ENCODE results near the gene ANO10.
A peak's percentile ranks its signal among the peaks of the same experiment; 100 is the strongest.
"Not testable (repeated sequence)": the region's sequence is repeated elsewhere in the genome, so short reads cannot be mapped to it uniquely, and the experiment has no call there.

Gene ANO10

DNA sequence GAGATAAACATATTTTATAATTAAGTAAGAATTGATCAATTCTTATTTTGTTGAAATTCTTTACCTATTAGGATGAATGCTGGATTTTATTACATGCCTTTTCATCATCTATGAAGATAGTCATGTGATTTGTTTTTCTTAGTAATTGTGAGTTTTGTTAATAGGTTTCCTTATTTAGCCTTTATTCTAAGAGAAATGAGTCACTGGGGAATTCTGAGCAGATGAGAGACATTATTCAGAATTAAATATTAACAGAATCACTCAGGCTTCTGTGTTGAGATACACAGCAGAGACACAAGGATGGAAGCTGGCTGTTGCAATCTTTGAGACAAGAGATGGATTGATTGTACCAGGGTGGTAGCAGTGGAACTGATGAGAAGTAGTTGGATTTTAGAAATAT is 7.4 kb upstream of the ANO10 start:
- DNase-seq (ENCODE audit: low spot score): no peak

DNA sequence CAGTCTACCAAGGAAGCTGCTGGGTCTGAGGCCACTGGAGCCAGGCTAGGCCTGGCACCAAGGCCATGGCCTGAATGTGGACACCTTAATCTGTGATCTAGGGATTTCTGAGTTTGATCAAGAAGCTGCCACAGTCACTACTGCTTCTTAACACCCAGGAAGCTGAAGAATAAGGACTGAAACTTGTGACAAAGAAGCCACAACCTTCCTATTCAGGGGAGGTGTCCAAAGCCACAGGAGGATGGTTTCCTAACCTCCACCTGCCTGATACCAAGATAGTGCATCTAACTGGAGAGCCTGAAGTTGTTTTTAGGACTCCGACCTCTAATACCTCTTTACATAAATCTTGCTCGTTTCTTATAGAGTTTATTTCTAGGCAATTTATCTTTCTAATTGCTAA is 5.5 kb upstream of the ANO10 start:
- DNase-seq (ENCODE audit: low spot score): no peak

DNA sequence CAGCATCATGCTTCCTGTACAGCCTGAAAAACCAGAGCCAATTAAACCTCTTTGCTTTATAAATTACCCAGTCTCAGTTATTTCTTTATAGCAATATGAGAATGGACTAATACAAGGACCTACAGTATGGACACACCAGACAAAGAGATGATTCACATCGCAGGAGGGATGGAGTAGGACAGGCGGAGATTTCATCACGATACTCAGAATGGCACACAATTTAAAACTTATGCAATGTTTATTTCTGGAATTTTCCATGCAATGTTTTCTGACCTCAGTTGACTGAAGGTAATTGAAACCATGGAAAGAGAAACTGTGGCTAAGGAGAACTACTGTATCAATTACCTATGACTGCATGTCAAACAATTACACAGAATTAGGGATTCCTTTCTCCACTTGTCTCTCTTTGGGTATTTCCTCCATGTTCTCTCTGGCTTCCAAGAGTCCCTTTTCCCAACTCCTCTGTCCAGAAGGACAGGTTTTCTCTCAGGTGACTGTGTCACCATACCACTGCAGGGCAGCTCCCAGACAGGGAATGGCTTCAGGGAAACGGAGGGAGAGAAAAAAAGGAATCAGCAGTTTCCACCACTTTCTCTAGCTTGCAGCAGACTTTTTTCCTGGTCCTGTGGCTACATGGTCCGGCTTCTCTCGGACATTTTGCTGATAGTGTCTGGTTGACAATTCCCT is 3.0 kb upstream of the ANO10 start:
- DNase-seq (ENCODE audit: low spot score): no peak

DNA sequence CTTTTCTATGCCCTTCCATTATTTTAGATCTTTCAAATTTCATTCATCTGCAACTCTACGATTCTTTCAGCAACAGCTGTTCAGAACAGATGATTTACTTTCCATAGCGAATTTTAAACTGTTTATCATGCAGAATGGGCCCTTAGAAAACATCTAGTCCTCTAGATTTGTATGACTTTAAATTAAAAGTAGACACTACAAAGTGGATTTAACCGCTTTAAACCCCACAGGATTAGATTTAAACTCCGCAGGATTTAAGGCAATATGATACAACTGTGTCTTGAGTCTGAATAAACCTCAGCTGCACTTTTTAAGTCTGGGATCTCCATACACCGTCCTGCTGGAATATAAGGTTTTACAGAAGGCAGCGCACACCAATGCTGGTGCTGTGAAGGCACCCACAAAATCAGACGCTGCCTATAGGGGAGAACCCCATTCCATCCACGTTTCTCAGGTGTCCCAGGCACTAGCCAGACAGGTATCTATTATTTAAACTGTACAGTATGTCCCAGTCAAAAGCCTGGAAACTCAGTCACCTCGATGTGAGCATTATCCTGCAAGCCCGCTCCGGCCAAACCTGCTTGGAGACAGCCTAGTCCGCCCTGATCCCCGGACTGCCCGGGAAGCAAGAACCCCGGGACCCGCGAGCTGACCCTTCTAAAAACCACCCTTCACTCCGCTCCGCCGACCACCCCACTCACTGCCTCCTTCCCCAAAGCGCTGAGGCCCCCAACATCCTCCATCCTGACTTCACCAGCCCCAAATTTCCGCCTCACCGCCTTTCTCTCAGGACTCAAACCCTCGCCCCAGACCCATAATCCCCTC is 768 bp downstream of the ANO10 start:
- peak; percentile 26 for DNase-seq (ENCODE audit: low spot score)

DNA sequence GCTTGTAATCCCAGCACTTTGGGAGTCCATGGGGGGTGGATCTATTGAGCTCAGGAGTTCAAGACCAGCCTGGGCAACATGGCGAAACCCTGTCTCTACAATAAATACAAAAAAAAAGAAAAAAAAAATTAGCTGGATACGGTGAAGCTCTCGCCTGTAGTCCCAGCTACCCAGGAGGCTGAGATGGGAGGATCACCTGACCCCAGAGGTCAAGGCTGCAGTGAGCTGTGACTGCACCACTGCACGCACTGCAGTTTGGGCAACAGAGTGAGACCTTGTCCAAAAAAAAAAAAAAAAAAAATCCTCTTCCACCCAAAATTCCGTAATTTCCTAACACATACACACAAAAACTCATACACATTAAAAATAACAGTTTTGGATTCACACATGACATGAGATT is 2.2 kb downstream of the ANO10 start:
- DNase-seq (ENCODE audit: low spot score): no peak

DNA sequence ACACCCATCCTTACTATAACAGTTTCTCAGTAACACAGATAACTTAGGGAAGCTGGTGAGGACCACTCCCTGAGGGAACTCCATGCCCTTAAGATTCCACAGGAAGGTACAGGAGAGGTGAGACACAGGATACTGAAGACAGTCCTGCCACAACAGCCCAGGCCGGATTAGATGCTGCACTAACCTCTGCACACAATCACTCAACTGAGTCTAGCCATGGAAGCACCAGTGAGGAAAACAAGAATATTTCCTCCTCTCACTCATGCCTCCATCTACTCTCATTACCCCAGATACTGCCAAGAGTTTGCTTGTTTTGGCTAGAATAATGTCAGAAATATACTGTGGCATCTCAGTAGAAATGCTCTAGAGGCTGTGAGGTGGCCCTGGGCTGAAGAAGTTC is 3.7 kb downstream of the ANO10 start:
- no peak for DNase-seq (ENCODE audit: low spot score)

DNA sequence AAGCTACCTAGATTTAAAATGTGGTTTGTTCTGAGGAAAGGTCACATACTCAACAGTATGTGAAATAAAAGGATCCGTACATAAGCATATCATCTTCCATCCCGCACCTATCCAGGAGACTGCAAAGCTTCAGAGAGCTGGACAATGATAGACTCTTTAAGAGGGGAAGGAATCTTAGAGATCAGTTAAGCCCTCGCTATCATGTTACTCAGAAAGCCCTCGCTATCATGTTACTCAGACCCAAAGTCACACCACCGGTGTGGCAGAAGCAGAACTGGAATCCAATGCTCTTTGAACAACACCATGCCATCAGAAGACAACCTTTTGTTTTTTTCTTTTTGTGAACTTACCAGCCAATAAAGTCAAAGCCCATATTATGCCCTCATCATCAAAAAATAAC is 5.8 kb downstream of the ANO10 start:
- DNase-seq (ENCODE audit: low spot score): no peak

DNA sequence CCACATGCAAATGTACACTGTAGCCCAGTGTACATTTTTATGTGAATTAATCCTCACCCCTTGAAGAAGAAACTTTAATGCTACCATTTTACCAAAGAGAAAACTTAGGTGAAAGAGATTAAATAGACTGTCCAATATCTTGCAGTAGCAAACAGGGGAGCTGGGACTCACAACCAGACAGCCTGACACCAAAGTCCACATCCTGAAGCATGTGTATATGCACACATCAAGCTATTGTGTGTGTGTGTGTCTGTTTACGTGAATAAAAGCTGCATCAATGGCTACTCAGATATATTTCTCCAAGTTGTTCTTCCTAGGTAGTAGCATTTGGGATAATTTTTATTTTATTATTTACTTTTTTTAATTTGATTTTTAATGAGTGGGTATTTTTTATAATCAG is 6.7 kb downstream of the ANO10 start:
- DNase-seq (ENCODE audit: low spot score): no peak

DNA sequence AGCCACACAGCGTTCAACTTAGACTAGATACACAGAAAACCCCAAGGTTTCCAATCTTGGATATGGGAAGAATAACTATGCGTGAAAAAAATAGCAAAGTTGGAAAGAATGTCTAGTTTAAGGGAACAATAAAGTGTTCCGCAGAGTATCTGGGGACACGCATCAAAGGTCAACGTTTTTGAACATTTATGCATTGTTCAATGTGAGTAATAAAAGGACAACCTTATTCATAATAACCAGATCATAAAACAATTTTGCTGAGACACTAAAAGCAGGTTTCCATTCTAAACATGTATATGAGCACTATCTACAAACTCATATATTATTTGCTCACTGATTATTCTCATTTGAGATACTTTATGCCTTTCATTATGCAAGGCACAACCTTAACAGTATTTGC is 7.8 kb downstream of the ANO10 start:
- no peak for DNase-seq (ENCODE audit: low spot score)

DNA sequence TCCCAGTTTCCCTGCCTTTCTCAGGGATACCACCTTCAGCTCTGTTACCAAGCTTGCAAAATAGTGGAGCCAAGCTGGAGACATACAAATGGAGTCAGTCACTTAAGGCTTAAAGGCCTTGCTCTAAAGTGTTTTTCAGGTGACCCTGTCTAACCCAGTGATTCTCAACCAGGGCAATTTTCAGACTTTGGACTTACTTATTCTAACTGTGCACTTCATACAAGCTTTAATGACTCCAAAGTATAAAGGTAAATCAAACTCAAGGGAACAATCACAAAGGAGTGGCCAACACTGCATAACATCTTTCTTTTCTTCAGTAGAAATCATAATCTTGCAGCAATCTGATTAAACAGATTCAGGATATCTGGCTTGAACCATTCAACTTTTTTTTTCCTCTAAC is 9.4 kb downstream of the ANO10 start:
- no peak for DNase-seq (ENCODE audit: low spot score)

DNA sequence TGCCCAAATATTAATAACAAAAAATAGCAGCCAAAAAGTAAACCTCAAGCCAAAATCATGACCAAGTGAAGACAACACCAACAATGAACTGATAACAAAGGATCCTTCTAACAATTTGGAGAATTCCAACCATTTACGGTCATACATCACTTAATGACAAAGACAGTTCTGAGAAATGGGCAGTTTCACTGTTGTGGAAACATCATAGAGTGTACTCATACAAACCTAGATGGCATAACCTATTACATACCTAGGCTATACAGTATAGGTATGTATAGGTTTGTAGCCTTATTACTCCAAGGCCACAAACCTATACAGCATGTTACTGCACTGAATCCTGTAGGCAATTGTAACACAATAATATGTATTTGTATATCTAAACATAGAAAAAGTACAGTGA is 12.4 kb downstream of the ANO10 start:
- DNase-seq (ENCODE audit: low spot score): no peak

DNA sequence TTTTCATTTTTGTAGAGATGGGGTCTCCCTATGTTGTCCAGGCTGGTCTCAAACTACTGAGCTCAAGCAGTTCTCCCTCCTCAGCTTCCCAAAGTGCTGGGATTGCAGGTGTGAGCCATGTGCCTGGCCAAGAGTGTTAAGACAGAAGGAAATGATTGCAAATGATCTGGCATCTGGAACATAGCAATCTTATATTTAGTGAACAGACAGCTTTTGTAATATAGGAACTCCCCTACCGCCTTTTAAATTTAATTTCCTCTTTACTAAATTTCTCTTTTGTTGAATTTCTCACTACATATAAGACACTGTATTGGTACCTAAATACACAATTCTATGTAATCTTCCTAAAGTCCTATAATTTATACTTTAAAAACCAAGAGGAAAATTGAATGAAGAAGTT is 13.1 kb downstream of the ANO10 start:
- no peak for DNase-seq (ENCODE audit: low spot score)

DNA sequence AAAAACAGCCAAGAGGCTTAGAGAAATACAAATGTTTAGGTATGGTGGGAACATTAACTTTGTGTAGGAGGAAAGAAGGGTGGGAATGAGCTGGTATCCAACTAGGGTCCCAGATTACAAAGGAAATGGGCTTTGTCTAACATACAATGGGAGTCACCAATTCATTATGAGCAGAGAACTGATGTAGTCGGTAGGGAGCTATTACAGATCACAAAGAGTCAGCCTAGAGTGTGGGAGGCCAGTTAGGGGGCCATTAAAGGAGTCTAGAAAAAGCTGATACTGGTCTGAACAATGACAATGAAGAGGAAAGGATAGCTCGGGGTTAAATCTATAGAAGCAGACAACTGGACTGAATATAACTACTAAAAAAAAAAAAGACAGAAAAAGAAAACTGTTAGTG is 15.5 kb downstream of the ANO10 start:
- DNase-seq (ENCODE audit: low spot score): no peak

DNA sequence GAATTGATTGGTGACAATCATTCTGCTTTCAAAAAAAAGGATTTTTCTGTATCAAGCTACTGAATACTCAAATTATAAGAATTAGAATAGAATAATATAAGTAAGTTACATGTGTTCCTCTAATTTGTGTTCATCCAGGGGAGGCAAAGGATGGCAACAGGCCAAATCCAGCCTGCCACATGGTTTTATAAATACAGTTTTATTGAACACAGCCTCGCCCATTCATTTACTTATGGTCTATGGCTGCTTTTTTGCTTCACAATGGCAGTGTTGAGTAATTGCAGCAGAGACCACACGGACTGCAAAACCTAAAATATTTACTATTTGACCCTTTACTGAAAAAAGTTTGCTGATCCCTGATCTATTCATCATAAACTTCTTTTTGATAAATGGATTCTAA is 21.9 kb downstream of the ANO10 start:
- not testable (repeated sequence) for DNase-seq (ENCODE audit: low spot score)

DNA sequence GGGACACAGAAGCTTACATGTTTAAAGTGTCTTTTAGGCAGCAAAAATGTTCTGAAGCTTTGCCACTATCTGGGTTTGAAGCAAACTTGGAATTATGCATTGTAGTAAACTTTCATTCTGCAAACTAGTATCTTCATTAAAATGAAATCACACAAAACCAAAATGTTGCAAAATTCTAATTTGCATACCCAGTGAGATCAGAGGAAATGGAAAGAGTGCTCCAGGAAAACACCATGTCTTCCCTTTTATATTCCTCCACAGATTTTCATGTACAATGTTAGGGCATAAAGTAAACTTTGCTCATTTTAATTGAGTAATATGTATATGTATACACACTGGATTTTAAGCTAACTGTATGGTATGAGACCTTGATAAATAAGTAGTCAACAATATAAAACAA is 23.9 kb downstream of the ANO10 start:
- no peak for DNase-seq (ENCODE audit: low spot score)

DNA sequence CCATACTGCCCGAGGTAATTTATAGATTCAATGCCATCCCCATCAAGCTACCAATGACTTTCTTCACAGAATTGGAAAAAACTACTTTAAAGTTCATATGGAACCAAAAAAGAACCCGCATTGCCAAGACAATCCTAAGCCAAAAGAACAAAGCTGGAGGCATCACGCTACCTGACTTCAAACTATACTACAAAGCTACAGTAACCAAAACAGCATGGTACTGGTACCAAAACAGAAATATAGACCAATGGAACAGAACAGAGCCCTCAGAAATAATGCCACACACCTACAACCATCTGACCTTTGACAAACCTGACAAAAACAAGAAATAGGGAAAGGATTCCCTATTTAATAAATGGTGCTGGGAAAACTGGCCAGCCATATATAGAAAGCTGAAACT is 25.6 kb downstream of the ANO10 start:
- not testable (repeated sequence) for DNase-seq (ENCODE audit: low spot score)

DNA sequence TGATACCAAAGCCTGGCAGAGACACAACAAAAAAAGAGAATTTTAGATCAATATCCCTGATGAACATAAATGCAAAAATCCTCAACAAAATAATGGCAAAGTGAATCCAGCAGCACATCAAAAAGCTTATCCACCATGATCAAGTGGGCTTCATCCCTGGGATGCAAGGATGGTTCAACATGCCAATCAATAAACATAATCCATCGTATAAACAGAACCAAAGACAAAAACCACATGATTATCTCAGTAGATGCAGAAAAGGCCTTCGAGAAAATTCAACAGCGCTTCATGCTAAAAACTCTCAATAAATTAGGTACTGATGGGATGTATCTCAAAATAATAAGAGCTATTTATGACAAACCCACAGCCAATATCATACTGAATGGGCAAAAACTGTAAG is 26.5 kb downstream of the ANO10 start:
- not testable (repeated sequence) for DNase-seq (ENCODE audit: low spot score)

DNA sequence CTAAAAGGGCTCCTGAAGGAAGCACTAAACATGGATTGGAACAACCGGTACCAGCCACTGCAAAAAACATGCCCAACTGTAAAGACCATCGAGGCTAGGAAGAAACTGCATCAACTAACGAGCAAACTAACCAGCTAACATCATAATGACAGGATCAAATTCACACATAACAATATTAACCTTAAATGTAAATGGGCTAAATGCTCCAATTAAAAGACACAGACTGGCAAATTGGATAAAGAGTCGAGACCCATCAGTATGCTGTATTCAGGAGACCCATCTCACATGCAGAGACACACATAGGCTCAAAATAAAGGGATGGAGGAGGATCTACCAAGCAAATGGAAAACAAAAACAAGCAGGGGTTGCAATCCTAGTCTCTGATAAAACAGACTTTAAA is 28.2 kb downstream of the ANO10 start:
- not testable (repeated sequence) for DNase-seq (ENCODE audit: low spot score)

DNA sequence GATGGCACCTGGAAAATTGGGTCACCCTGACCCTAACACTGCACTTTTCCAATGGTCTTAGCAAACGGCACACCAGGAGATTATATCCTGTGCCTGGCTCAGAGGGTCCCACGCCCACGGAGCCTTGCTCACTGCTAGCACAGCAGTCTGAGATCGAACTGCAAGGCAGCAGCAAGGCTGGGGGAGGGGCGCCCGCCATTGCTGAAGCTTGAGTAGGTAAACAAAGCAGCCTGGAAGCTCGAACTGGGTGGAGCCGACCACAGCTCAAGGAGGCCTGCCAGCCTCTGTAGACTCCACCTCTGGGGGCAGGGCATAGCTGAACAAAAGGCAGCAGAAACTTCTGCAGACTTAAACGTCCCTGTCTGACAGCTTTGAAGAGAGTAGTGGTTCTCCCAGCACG is 29.9 kb downstream of the ANO10 start:
- DNase-seq (ENCODE audit: low spot score): not testable (repeated sequence)

DNA sequence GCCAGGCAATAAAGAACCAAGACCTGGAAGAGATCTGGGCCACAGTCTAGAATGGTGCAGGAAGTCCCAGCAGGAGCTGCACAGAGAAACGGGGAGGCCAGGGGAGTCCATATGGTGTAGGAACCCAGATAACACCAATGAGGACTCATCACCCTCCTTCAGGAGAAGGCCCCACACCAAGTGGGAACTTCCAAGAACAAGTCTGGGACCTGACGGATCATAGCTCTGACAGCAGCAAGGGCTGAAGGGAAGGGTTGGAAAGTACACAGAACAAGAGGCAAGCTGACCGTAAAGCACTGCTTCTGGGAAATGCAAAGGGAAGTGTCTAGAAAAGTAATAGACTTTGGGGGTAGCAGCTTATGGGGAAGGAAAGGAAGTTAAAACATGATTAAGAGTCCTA is 34.5 kb downstream of the ANO10 start:
- DNase-seq (ENCODE audit: low spot score): no peak

DNA sequence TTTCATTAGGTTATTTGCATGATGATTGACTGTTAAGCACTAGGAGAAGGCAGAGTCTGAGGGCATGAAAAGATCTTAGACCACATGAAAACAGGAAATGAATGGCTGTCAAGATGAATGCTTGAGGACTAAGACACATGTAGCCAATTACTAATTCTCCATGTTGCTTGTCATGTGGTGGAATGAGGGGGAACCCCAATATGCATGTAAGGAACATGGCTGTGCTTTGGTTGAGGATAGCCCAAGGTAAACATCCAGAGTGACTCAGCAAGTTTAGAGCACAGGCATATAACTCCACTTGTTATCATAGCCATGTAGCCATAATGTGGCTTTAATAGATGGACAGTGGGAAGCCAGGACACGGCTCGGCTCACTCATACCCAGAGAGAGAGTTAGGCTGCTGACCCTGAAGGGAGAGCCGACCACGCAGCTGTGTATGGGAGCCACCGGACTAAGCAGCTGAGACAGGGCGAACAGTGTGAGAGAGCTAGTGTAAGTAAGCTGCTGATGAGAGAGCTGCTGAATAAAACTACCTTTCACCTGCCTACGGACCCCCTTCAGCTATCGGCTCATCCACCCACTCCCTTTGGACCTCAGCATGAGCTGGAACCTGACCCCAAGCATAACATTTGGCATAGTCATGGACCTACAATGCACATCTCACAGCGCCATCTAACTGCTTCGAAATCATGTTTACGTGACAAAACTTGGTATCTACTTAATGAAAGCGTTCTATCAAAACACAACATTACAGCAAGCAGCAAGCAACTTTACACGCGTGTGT is 37.6 kb downstream of the ANO10 start:
- no peak for DNase-seq (ENCODE audit: low spot score)

DNA sequence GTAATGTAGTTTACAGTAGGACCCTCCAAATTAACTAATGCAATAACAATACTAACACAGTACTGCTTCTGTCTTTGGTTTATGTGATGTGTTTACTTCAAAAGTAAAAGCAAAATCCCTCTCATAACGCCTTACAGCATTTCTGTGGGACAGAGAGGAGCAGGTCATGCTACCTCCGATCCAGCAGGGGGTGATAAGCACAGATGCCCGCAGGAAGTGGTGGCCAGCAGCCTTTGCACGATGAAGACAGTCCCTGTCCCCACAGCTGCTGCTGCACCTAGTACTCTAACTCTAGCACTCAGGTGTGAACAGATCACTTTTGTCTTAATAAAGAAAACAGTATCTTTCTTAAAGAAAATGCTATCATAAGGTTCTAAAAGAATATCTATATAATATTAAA is 38.3 kb downstream of the ANO10 start:
- no peak for DNase-seq (ENCODE audit: low spot score)

DNA sequence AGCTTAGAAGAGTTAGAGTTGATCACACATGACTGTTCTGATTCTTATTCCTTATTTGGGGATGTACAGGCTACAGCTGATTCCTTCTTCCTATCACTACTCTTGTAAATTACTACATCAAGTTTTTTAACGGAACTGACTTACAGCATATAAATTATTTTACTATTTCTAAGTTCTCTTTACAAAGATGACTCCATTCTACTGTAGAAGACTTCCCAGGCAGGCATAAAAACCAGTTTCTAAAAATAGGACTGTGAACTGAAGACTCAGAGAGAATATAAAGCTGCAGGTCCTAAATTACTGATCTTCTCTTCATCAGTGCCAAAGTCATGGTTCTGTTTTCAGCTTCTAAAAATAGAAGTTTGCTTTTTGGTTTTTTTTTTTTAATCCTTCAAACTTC is 38.9 kb downstream of the ANO10 start:
- no peak for DNase-seq (ENCODE audit: low spot score)

Measured in hepatic stellate cell (primary cell).